Measurements from ENCODE around the gene TNS1. TPM values are rescaled to one million over a fixed set of nuclear protein-coding genes. Genes with fewer than 3 reads are reported as not detected.

Gene TNS1
- total RNA-seq, 1 donor from 2014 or later, result 7.9 TPM

DNA sequence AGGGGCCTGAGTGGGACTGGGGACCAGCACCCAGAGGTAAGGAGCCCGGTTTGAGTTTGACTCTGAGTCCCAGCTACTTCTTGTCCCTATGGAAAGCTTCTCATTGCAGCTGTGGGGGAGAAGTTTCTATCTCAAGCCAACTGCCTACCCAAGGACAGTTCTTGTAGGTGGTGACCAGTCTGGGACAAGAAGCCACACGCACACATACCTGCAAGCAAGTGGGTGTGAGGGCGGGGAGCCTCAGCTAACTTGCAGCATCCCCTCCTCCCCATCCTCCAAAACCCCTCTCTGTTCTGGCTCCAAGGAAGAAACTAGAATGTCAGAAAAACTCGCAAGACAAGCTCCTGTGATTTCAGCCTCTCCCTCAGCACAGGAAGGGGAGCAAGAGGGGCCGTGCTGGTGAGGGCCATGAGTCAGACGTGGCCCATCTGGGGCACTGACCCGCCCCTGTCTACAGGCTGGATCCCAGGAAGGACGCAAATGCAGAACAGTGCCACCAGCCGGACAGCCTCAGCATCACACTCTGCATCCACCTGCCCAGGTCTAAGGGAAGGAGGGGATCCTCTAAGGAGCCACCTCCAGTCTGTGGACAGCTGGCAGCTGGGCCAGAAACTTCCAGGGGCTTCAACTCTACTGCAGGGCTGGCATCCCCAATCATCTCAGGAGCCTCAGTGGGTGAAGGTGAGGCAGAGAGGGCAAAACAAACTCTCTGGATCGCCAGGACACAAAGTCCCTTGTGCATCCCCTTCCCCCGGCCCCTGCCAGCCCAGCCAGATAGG is 103.4 kb downstream of the TNS1 start:
- H3K27ac Mint-ChIP-seq, result no peak overlapping the region
- H3K4me3 Mint-ChIP-seq (ENCODE audit: low read depth), result no peak overlapping the region
- no peaks in the 10 kb centered on the region for H3K9me3 Mint-ChIP-seq (ENCODE audit: low read depth)
- H3K27me3 Mint-ChIP-seq, result peaks cover 5% of the 10 kb centered on the region
- peak; percentile 48 for DNase-seq (ENCODE audit: low spot score, unreplicated experiment)
- H3K4me1 Mint-ChIP-seq (ENCODE audit: low read depth), result peaks cover 8% of the 10 kb centered on the region
- H3K36me3 Mint-ChIP-seq (ENCODE audit: insufficient read depth), result peaks cover 2% of the 10 kb centered on the region
- TF ChIP-seq, protein P1, sequence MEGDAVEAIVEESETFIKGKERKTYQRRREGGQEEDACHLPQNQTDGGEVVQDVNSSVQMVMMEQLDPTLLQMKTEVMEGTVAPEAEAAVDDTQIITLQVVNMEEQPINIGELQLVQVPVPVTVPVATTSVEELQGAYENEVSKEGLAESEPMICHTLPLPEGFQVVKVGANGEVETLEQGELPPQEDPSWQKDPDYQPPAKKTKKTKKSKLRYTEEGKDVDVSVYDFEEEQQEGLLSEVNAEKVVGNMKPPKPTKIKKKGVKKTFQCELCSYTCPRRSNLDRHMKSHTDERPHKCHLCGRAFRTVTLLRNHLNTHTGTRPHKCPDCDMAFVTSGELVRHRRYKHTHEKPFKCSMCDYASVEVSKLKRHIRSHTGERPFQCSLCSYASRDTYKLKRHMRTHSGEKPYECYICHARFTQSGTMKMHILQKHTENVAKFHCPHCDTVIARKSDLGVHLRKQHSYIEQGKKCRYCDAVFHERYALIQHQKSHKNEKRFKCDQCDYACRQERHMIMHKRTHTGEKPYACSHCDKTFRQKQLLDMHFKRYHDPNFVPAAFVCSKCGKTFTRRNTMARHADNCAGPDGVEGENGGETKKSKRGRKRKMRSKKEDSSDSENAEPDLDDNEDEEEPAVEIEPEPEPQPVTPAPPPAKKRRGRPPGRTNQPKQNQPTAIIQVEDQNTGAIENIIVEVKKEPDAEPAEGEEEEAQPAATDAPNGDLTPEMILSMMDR (IDR thresholded peaks at IDR 0.05; ENCODE audit: unreplicated experiment), result peak; percentile 67

DNA sequence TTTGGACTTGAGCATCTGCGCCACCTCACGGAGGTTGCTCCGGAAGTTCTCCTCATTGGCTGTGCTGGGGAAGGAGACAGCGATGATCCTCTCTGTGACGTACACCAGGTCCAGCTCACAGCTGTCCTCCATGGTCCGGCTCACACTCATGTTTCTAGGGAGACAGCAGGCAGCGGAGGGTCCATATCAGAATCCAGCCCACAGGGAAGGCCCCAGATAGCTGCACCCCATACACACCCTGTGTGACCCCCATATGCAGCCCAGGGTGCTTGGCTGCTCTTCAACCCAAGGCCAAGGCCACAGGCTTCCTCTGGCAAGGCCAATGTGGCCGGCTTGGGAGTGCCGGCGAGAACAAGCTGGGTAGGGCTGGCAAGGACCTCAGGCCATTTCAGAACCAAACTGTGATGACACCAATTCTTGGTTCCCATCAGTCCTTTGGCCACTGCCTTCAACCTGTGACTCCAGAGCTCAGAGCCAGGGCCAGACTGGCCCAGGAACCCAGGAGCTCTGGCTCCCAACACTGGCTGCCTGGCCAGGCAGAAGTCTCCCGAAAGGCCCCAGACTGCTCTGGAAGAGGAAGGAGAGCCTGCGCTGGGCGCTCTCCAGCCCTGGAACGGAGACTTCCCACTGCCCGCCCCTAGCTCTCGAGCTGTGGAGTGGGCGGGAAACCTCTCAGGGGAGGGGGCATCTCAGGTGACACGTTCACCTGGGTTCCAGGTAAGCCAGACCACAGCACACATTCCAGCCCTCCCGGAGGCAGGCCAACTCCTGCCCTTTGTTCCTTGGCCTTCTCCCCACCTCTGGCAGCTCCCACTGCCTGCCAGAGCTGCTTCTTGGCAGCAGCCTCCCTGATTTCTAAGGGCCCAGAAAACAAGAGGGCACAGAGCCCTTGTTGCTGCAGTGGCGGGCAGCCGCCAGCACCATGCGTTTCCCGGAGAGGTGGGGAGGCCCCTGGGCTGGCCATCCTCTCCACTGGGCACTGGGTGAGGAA is 104.7 kb downstream of the TNS1 start:
- Mint-ChIP-seq H3K27ac (no peak overlapping the region), H3K4me1 (ENCODE audit: low read depth) (peaks cover 7% of the 10 kb centered on the region), H3K27me3 (peaks cover 3% of the 10 kb centered on the region), H3K9me3 (ENCODE audit: low read depth) (no peaks in the 10 kb centered on the region), H3K4me3 (ENCODE audit: low read depth) (no peak overlapping the region), H3K36me3 (ENCODE audit: insufficient read depth) (peaks cover 2% of the 10 kb centered on the region)
- TF ChIP-seq, protein P1 (IDR thresholded peaks at IDR 0.05; ENCODE audit: unreplicated experiment), result no peak
- DNase-seq (ENCODE audit: low spot score, unreplicated experiment), result no peak

DNA sequence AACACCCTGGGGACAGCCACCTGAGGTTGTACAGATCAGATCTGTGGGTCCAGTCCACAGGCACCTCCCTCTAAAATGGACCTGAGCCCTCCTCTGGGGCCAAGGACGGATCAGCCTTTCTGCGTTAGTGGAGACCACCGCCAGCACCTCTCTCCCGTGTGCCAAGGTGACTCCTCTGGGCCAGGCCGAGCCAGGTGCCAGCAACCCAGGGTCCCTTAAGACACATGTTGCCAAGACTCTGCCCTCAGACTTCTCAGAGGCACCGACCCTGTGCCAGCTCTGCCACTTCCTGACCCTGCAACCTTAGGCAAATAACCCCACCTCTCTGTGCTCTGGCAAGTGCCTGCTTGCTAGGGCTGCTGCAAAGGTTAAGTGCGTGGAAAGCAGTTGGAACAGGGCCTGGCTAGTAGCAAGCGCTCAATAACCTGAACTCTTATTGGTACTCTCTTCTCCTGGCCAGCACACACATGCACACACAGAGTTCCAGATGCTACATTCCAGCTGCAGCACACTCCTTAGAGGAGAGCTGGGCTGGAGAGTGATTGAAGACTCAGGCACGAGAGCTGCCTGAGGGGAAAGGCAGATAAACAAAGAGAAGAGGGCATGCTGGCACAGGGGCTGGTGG is 105.6 kb downstream of the TNS1 start:
- H3K9me3 Mint-ChIP-seq (ENCODE audit: low read depth), result no peaks in the 10 kb centered on the region
- TF ChIP-seq, protein P1 (IDR thresholded peaks at IDR 0.05; ENCODE audit: unreplicated experiment), result no peak
- no peak overlapping the region for H3K4me3 Mint-ChIP-seq (ENCODE audit: low read depth)
- no peak for DNase-seq (ENCODE audit: low spot score, unreplicated experiment)
- peaks cover 2% of the 10 kb centered on the region for H3K36me3 Mint-ChIP-seq (ENCODE audit: insufficient read depth)
- peaks cover 2% of the 10 kb centered on the region for H3K4me1 Mint-ChIP-seq (ENCODE audit: low read depth)
- peaks cover 3% of the 10 kb centered on the region for H3K27me3 Mint-ChIP-seq
- no peak overlapping the region for H3K27ac Mint-ChIP-seq

DNA sequence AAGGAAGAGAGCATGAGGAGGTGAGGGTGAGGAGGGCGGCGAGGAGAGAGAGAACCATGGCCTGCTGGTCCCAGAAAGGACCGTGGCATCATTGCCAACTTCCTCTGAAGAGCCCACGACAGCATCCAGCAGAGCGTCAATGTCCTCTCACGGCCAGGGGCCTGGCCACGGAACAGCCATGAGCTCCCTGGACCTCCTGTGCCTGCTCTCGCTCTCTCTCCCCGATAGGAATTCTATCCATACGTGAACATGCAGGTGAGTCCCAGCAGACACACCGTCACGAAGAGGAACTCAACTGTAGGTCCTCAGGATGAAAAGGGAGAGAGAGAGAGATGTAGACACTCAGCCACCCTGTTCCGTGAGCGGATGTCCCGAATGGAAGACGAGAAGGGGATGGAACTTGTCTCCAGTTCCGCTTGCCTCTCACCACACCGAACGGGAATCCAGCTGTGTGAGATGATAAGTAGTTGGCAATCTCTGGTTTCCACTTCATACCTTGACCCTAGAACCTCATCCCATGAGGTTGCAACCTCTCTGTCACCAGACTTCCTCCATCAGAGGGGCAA is 107.6 kb downstream of the TNS1 start:
- TF ChIP-seq, protein P1 (IDR thresholded peaks at IDR 0.05; ENCODE audit: unreplicated experiment), result no peak
- Mint-ChIP-seq H3K4me1 (ENCODE audit: low read depth) (no peaks in the 10 kb centered on the region), H3K36me3 (ENCODE audit: insufficient read depth) (peaks cover 2% of the 10 kb centered on the region), H3K9me3 (ENCODE audit: low read depth) (no peaks in the 10 kb centered on the region), H3K4me3 (ENCODE audit: low read depth) (no peak overlapping the region), H3K27ac (no peak overlapping the region), H3K27me3 (peaks cover 6% of the 10 kb centered on the region)
- DNase-seq (ENCODE audit: low spot score, unreplicated experiment), result no peak
